A673 (cell line): ENCODE data around the gene ACSL6.

Experiments used
- CTCF ChIP-seq: fragments of 300-800, 200-600 bp; sonication (generic); conservative IDR thresholded peaks from 2 replicates; pipeline ENCODE4 v1.5.1; 2017; ENCODE audit warnings: low read depth, mild to moderate bottlenecking, antibody characterized with exemption, low read length, moderate library complexity, mixed read lengths
- EZH2 ChIP-seq: fragments of 200-600 bp; sonication (generic); IDR thresholded peaks from 2 replicates; pipeline ENCODE4 v1.6.1; 2017; ENCODE audit warnings: borderline replicate concordance, low read depth, mild to moderate bottlenecking, mixed read lengths, antibody characterized with exemption, low read length; ENCODE audit not compliant: poor library complexity, severe bottlenecking

GRCh38 chr5:132060501-132061161 lies 49.2 kb upstream of the ACSL6 start, which contains the start of gene IL3:
- no peak for TF ChIP-seq CTCF
- no peak for TF ChIP-seq EZH2
